G401 (cell line): ENCODE measurements around the gene P2RX4. TPM values are rescaled to one million over a fixed set of nuclear protein-coding genes. Genes with fewer than 3 reads are reported as not detected.

Source experiments
- DNase-seq: peaks from one replicate; pipeline ENCODE4 v3.0.0-alpha.2; 2015; ENCODE audit warnings: low spot score
- in situ Hi-C: cut with HindIII; loops from 2 replicates; pipeline ENCODE4 v1.10.0; 2016; ENCODE audit warnings: low sequenced_read_pairs, mixed read lengths
- total RNA-seq: library from RNA; depleted of rRNA; stranded (reverse); fragments of >200 nt; shearing (Covaris generic); gene quantifications from 2 replicates; pipeline ENCODE4 v1.2.3, GENCODE V29; 2014

P2RX4 gene
- total RNA-seq, 1 experiment from 2014 or later = 20.7 TPM

DNA sequence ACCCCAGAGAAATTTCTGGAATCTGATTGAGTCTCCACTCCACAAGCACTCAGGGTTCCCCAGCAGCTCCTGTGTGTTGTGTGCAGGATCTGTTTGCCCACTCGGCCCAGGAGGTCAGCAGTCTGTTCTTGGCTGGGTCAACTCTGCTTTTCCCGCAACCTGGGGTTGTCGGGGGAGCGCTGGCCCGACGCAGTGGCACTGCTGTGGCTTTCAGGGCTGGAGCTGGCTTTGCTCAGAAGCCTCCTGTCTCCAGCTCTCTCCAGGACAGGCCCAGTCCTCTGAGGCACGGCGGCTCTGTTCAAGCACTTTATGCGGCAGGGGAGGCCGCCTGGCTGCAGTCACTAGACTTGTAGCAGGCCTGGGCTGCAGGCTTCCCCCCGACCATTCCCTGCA, 23.7 kb downstream of the P2RX4 start:
- no peak for DNase-seq
- in situ Hi-C loops = no loop called here

- in situ Hi-C loops = no loop called here
- DNase-seq = no peak
These were observed 26.8 kb downstream of the P2RX4 start for GRCh38 chr12:121236776-121237175.

DNA sequence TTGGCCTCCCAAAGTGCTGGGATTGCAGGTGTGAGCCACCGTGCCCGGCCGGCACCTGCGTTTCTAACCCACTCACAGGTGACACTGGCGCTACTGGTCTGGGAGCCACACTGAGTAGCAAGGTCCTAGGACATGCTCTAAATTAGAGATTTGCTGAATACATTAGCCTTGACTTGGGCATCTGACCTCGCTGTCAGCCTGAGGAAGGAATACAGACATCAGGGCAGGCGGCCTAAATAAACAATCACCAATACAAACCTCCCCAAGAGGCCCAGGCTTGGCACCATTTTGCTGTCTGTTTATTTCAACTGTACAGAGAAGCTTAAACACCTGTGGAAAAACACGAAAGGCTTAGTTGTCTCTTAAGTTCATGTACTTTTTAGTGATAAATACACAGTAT, 27.5 kb downstream of the P2RX4 start:
- in situ Hi-C loops = no loop called here

DNA sequence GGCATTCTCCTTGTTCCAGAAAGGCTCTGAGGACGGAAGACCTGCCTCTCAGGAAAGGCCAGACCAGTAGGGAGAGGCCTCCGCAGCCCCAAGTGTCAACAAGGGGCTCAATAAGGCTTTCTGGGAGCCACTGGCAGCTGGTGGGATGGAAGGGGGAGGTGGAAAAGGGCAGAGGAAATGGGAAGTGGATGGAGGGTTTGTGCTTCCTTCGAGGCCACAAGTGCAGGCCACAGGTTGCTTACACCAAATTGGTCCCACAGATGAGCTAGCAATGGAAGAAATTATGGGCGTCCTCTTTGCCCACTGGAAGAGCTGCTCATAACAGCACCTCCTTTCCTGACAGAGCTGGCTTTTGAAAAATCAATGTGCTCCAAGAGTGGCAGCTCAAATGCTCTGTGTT, 28.2 kb downstream of the P2RX4 start:
- in situ Hi-C loops = no loop called here
- DNase-seq = no peak

More for the DNA sequence above, 27.5 kb downstream of the P2RX4 start:
- DNase-seq = no peak

- in situ Hi-C loops = no loop called here
- no peak for DNase-seq
These were observed 28.8 kb downstream of the P2RX4 start for GRCh38 chr12:121238604-121239350.

DNA sequence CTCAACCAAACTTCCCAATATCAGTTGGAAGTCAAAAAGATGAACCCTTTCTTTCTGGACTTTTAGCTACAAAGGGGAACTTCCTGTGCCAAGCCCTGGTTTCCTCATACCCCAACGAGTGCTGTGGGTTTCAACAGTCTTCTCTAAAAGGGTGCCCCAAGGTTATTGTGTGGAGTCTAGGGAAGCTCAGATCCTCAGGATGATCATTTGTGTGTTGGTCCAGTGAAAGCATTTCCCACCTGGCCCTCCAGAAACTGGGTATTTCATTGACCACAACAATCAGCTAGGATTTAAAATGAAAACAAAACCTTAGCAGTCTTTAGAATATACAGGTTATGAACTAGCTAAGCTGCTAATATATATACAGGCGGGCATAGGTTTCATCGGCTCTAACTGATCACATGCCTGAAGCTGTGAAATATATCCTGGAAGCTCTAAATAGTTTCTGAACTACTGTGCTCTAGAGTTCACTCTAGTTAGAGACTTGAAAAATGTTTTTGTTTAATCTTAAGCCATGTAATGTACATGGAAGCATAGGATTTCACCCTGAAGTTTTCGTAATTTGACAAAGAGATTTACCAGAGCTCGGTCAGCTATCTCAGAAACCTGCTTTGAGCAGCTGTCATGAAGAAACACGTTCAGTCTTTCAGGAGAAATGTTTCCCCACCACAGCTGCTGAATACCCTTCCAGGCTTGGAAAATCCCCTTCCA, 29.6 kb downstream of the P2RX4 start:
- DNase-seq = no peak
- in situ Hi-C loops = no loop called here

DNA sequence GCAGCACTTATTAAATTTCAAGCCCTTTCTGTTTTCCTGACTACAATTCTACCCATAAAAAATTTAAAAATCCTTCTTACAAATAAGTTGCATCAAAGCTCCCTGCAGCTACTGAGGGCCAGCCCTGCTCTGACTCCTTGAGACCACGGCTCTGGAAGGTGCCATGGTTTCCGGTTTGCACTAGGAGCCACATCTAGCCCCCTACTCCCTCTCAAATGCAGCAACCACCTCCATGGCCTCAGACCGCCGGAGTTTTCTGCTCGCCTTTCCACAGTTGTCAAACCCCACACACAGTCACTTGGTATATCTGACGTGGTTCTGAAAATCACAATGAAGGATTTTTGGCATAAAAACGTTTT, 30.1 kb downstream of the P2RX4 start:
- in situ Hi-C loops = no loop called here
- DNase-seq = no peak

DNA sequence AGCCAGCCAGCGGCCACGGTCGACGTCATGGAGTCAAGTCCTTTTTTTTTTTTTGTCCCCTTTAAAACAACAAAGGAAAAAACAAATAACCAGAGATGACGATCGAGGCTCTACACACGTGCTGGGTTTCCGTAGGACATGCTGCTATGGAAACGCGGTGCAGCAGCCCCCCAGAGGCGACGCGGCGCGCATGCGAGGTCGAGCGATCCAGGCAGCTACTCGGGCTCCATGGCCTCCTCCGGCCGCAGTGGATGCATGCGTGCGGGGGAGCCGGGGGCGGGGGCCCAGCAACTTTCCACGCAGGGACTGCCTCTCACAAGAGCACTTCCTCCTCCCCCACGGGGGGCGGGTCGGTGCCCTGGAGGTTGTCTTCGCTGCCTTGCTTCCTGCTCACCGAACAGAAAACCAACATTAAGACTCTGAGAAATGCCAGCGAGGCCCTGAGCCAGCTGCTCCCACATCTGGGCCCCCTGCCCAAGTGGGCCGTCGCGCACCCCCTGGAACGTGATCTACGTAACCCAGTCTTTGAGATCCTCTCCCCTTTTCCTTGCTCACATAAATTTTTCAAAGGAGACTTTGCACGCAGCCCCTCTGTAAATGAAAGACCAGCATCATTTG, 30.7 kb downstream of the P2RX4 start:
- in situ Hi-C loops = no loop called here
- no peak for DNase-seq

- no peak for DNase-seq
These were observed 31.4 kb downstream of the P2RX4 start for GRCh38 chr12:121241156-121241970.

DNA sequence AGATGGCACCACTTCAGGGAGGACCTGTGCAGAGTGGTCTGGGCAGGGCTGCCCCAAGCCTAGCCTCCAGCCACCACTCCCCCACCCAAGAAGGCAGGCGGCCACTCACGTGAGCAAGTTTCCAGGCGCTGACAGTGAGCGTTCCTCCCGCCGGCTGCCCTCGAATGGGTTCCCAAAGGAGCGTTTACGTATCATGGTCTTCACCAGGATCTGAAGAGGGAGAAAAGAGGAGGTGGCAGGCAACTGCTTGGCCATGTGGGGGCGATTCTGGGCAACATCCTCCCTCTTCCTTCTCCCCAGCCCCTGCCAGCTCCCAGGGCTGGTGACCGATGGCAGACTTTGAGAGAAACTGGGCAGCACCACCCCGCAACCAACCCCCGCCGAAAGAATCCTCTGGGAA, 35.1 kb downstream of the P2RX4 start:
- DNase-seq = no peak
- in situ Hi-C loops = no loop called here

More at GRCh38 chr12:121241156-121241970, 31.4 kb downstream of the P2RX4 start:
- in situ Hi-C loops = no loop called here

GRCh38 chr12:121245951-121246350, 36.0 kb downstream of the P2RX4 start:
- in situ Hi-C loops = no loop called here
- DNase-seq = no peak

GRCh38 chr12:121246893-121247557, 37.1 kb downstream of the P2RX4 start:
- no peak for DNase-seq
- in situ Hi-C loops = no loop called here

GRCh38 chr12:121248622-121249021, 38.7 kb downstream of the P2RX4 start:
- DNase-seq = no peak
- in situ Hi-C loops = no loop called here

DNA sequence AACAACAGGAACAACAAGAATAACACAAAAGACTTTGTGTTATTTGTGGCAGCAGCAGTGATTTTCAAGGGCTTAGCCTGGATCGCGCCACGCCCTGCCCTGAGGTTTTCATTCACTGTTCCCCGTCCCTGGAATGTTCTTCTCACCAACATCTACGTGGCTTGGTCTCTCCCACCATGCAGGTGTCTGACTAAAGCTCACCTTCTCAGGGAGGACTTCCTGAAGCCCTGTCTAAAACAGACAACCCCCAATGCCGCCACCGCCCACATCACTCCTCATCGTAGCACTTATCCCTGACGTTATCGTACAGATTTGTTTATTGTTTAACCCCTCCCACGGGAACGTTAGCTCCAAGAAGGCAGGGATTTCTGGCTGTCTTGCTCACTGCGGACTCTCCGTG, 40.4 kb downstream of the P2RX4 start:
- no peak for DNase-seq
- in situ Hi-C loops = no loop called here

- in situ Hi-C loops = no loop called here
- no peak for DNase-seq
These were observed 41.9 kb downstream of the P2RX4 start for GRCh38 chr12:121251838-121252237.

DNA sequence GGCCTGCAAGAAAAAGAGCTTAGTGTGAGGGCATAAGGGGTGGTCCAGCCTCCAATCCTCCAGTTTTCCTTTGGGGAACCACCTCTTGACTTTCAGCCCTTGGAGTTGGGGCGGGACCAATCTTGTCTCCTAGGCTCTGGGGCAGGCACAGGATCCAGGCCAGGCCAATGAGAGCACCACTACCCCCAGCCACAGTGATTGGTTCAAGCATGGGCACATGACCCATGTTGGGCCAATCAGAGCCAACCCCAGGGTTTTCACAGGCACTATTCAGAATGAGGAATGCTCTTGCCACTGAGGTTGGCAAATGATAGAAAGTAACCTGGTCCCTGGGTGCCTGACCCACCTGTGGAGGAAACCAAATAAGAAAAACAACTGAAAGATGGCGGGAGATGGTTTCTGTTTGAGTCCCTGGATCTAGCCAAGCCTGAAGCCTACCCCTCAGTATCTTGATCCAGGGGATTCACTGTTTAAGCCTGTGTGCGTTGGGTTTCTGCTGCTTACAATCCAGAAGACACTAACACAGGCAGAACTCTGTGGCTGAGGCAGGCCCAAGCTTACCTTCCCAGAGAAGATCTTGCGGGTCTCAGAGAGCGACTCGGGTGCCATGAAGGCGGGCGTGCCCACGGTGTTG, 42.9 kb downstream of the P2RX4 start:
- DNase-seq = no peak

GRCh38 chr12:121253638-121254335, 43.9 kb downstream of the P2RX4 start:
- in situ Hi-C loops = no loop called here
- no peak for DNase-seq

More for the DNA sequence above, 42.9 kb downstream of the P2RX4 start:
- in situ Hi-C loops = no loop called here

DNA sequence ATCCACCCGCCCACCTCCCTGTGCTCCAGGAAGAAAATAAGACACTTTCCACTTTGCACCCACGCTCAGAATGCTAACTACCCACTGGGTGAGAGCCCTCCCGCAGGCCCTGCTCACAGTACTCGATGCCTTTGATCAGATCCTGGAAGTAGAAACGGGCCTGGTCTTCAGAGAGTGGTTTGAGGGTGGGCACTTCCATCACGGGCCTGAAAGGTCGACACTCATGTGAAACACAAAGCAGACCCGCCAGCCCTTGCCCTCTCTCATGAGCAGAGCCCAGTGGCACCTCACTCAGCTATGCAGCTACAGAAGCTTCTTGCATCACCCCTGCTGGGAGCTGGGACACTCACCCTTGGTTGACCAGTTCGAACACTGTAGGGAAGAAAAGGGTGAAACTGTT, 45.5 kb downstream of the P2RX4 start:
- DNase-seq = no peak
- in situ Hi-C loops = no loop called here
